ENCODE measurements around the gene AP2M1. TPM values are rescaled to one million over a fixed set of nuclear protein-coding genes. Genes with fewer than 3 reads are reported as not detected.
"Not testable (repeated sequence)": the region's sequence is repeated elsewhere in the genome, so short reads cannot be mapped to it uniquely, and the experiment has no call there.

The AP2M1 gene
- total RNA-seq, 4 donors from 2014 or later = 258 to 397 (median 298) TPM

GRCh38 chr3:184145751-184146270 is 28.8 kb upstream of the AP2M1 start:
- no peak for TF ChIP-seq POLR2AphosphoS5 (IDR thresholded peaks at IDR 0.05)
- TF ChIP-seq CTCF (IDR thresholded peaks at IDR 0.05) = no peak
- no peak for TF ChIP-seq EP300 (IDR thresholded peaks at IDR 0.05)
- no peak for TF ChIP-seq POLR2A (IDR thresholded peaks at IDR 0.05; ENCODE audit: low read depth)
- Histone ChIP-seq H3K27me3 (no peaks in the 10 kb centered on the region), H3K4me3 (no peak overlapping the region), H3K27ac (replicated peaks in 1 of 4) (peak overlapping the region in 1 of 4 donors; percentile 22), H3K36me3 (peaks cover 36 to 61% (median 61%) of the 10 kb centered on the region in 4 donors), H3K4me1 (peaks cover 4 to 11% (median 8%) of the 10 kb centered on the region in 4 donors), H3K9me3 (no peaks in the 10 kb centered on the region)
- WGBS = 91% methylated on average over 8 of the region's 8 CpGs
- intact Hi-C loops (cut with DNase I) = loop anchor here (5.0 kb wide), 2 partner anchors 41 to 106 kb away; partner anchors contain the start of gene ABCF3
- no peak for DNase-seq (ENCODE audit: extremely low spot score)

GRCh38 chr3:184148076-184148475 is 26.6 kb upstream of the AP2M1 start:
- intact Hi-C loops (cut with DNase I) = loop anchor here (5.0 kb wide), 2 partner anchors 39 to 104 kb away; partner anchors contain the start of gene ABCF3

GRCh38 chr3:184149123-184149522 is 25.5 kb upstream of the AP2M1 start:
- no peak overlapping the region for H3K27ac ChIP-seq (replicated peaks in 1 of 4)
- peaks cover 12 to 21% (median 18%) of the 10 kb centered on the region in 4 donors for H3K4me1 ChIP-seq
- no peak overlapping the region for H3K4me3 ChIP-seq
- H3K27me3 ChIP-seq = no peaks in the 10 kb centered on the region
- H3K36me3 ChIP-seq = peaks cover 8 to 28% (median 27%) of the 10 kb centered on the region in 4 donors
- WGBS = 95% methylated on average over 6 of the region's 6 CpGs
- no peaks in the 10 kb centered on the region for H3K9me3 ChIP-seq
- intact Hi-C loops (cut with DNase I) = loop anchor here (5.0 kb wide), 2 partner anchors 38 to 103 kb away; partner anchors contain the start of gene ABCF3
- DNase-seq (ENCODE audit: extremely low spot score) = no peak
- no peak for TF ChIP-seq POLR2A (IDR thresholded peaks at IDR 0.05; ENCODE audit: low read depth)
- TF ChIP-seq POLR2AphosphoS5 (IDR thresholded peaks at IDR 0.05) = no peak

More at GRCh38 chr3:184148076-184148475, 26.6 kb upstream of the AP2M1 start:
- Histone ChIP-seq H3K36me3 (peaks cover 17 to 38% (median 38%) of the 10 kb centered on the region in 4 donors), H3K4me3 (no peak overlapping the region), H3K27ac (replicated peaks in 1 of 4) (no peak overlapping the region), H3K9me3 (no peaks in the 10 kb centered on the region), H3K27me3 (no peaks in the 10 kb centered on the region), H3K4me1 (peaks cover 4 to 11% (median 8%) of the 10 kb centered on the region in 4 donors)
- no peak for DNase-seq (ENCODE audit: extremely low spot score)
- TF ChIP-seq POLR2A (IDR thresholded peaks at IDR 0.05; ENCODE audit: low read depth) (no peak), EP300 (IDR thresholded peaks at IDR 0.05) (no peak), POLR2AphosphoS5 (IDR thresholded peaks at IDR 0.05) (no peak), CTCF (IDR thresholded peaks at IDR 0.05) (no peak)
- WGBS = 87% methylated on average over 3 of the region's 3 CpGs

GRCh38 chr3:184149770-184150169 is 24.9 kb upstream of the AP2M1 start:
- WGBS = 40% methylated on average over 4 of the region's 6 CpGs
- not testable (repeated sequence) for H3K27ac ChIP-seq (replicated peaks in 1 of 4); H3K27me3 ChIP-seq; H3K4me3 ChIP-seq; DNase-seq (ENCODE audit: extremely low spot score); H3K9me3 ChIP-seq
- intact Hi-C loops (cut with DNase I) = loop anchor here (5.0 kb wide), 2 partner anchors 38 to 103 kb away; partner anchors contain the start of gene ABCF3
- H3K4me1 ChIP-seq = peaks cover 19 to 23% (median 21%) of the 10 kb centered on the region in 4 donors
- H3K36me3 ChIP-seq = peaks cover 1 to 21% (median 21%) of the 10 kb centered on the region in 4 donors

GRCh38 chr3:184154885-184155643 is 19.6 kb upstream of the AP2M1 start, which contains the start of gene DVL3:
TSS of gene DVL3 (plus strand) at chr3:184155377. CDS start at chr3:184155636, 259 bp downstream.
- no peak for DNase-seq (ENCODE audit: extremely low spot score)
- Histone ChIP-seq H3K27me3 (no peaks in the 10 kb centered on the region), H3K36me3 (no peaks in the 10 kb centered on the region), H3K4me1 (peaks cover 49 to 55% (median 54%) of the 10 kb centered on the region in 4 donors), H3K9me3 (no peaks in the 10 kb centered on the region), H3K4me3 (peak within 1 kb of the TSS; percentile 70 to 98 (median 96)), H3K27ac (replicated peaks in 1 of 4) (peak within 1 kb of the TSS; percentile 89 to 96 (median 95))
- TF ChIP-seq POLR2A (IDR thresholded peaks at IDR 0.05; ENCODE audit: low read depth) (no peak), CTCF (IDR thresholded peaks at IDR 0.05) (no peak), EP300 (IDR thresholded peaks at IDR 0.05) (no peak), POLR2AphosphoS5 (IDR thresholded peaks at IDR 0.05) (peak; percentile 39 to 73)
- intact Hi-C loops (cut with DNase I) = loop anchor here (1.0 kb wide), 1 partner anchor 32 kb away; no protein-coding TSS in a partner anchor
- WGBS = 14% methylated on average over 2 of the region's 84 CpGs

All from esophagus muscularis mucosa (tissue), 4 donors.